Measurements from ENCODE around the gene SH3BP5.

- TF ChIP-seq, protein P1, sequence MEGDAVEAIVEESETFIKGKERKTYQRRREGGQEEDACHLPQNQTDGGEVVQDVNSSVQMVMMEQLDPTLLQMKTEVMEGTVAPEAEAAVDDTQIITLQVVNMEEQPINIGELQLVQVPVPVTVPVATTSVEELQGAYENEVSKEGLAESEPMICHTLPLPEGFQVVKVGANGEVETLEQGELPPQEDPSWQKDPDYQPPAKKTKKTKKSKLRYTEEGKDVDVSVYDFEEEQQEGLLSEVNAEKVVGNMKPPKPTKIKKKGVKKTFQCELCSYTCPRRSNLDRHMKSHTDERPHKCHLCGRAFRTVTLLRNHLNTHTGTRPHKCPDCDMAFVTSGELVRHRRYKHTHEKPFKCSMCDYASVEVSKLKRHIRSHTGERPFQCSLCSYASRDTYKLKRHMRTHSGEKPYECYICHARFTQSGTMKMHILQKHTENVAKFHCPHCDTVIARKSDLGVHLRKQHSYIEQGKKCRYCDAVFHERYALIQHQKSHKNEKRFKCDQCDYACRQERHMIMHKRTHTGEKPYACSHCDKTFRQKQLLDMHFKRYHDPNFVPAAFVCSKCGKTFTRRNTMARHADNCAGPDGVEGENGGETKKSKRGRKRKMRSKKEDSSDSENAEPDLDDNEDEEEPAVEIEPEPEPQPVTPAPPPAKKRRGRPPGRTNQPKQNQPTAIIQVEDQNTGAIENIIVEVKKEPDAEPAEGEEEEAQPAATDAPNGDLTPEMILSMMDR (conservative IDR thresholded peaks at IDR 0.05; ENCODE audit: low read depth, low read length): no peak
- TF ChIP-seq EZH2 (IDR thresholded peaks at IDR 0.05; ENCODE audit: borderline replicate concordance, low read depth, low read length, poor library complexity, severe bottlenecking): no peak
Measured at GRCh38 chr3:15255215-15255614, 77.2 kb downstream of the SH3BP5 start.
